GM18505 (cell line): ENCODE results near the gene ATOSA.

Experiments used
- ATAC-seq: cut with Tn5 transposase; IDR thresholded peaks from one replicate; pipeline ENCODE4 v1.9.1; 2021; ENCODE audit not compliant: unreplicated experiment
- POLR2A ChIP-seq: IDR thresholded peaks from 4 replicates; pipeline ENCODE4 v1.6.1; 2011; ENCODE audit warnings: borderline replicate concordance; ENCODE audit not compliant: insufficient read depth, insufficient read length; ENCODE audit errors: extremely low read depth

The ATOSA gene

DNA sequence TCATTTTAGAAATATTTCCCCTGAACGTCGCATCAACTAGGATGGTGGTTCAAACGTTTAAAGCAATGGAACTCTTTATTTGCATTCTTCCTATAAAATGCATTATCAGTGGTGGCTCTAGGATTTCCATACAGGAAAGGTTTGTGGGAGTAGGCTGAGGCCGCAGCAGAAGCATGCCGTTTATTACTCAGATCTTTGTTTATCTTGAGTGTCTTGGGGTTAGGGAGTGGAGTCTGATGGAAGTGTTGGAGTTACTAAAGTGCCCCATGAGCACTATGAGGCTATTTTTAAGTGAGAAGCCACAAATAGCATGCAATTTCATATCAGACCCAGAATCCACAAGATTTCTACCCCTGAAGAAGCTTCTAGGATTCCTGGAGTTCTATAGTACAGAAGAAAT, 26.2 kb downstream of the ATOSA start:
- ATAC-seq = no peak
- TF ChIP-seq POLR2A = no peak

DNA sequence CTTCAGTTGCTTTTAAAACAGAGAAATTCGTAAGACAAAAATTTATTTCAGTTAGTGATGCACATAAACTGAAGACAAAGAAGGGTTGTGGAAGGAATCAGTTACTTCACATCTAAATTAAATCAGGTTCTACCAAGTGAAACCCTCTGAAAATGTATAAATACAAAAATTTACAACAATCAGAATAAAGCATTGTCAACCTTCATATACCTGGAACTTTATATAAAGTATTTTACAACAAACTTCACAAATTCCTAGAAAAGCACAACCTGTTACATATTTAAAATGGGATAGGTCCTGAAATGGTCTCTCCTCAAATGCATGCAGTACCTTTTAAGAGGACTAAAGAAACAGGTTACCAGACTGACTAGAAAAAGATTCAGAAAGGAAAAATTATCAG, 26.9 kb downstream of the ATOSA start:
- no peak for TF ChIP-seq POLR2A
- ATAC-seq = no peak

DNA sequence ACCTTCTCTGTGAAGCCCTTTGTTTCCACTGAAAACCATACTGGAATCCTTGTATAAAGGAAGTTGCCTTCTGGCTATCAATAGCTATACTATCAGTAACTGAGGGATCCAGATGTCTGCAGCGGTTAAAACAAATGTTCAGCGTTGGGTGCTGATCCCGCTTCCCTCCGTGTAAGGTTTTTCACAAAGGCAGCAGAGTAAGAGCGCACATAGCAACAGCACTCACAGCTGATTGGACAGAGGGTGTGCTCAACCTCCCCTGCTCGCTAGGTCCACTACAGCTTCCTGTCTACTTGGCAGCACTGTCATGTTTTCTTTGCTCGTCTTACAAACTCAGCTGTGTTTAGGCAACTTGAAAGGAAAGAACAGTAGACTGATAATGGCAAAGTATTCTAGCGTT, 27.3 kb downstream of the ATOSA start:
- ATAC-seq = no peak
- no peak for TF ChIP-seq POLR2A

DNA sequence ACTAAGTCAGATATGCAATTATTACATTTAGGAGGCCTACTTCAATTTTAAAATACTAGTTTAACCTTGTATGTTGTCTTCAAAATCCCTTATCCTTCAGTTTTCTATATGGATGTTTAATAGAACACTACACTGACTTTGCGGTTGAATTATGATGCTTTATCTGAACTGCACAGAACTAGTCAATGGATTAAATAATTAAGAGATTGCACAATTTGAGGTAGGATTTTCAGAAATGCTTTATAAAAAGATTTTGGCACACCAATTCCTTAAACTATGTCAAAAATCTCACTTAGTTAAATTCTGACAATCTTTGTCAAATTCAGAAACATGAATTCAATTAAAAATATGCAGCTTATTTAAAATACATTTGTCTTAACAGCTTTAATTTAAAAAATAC, 28.1 kb downstream of the ATOSA start:
- no peak for TF ChIP-seq POLR2A
- no peak for ATAC-seq

DNA sequence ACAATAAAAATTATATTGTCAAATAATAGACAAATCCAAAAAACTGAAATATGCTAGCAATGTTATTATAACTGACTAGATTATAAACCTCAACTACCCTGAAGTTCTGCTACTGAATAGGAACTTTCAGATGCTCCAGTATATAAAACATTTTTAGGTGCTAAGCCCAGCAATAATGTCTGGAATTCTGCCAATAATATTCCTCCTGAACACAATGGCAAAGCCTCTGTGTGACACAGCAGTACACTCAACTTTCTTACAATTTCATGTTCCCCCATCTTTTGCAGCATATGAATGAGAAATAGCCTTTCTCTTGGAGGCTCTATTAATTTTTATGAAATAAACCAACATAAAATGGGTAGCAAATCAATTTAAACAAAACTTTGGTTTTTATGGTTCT, 29.5 kb downstream of the ATOSA start:
- no peak for ATAC-seq

DNA sequence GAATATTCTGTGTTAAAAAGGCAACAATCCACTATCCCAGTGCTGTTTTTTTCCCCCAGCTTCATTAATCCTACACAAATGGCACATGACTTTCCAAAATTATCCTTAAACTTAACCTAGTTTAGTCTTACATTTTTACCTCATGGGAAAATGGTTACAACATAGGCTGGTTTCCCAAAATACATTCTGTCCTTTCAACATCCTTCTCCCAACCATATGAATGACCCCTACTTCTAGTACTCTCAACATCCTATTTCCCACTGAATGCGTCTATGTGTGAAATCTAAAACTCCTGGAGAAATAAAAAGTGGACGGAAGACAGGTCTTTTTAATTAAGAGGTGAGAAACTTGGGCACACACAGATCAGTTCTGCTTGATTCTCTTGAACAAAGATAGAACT, 33.3 kb downstream of the ATOSA start:
- ATAC-seq = no peak
- TF ChIP-seq POLR2A = no peak

More for the DNA sequence above, 29.5 kb downstream of the ATOSA start:
- TF ChIP-seq POLR2A = no peak

DNA sequence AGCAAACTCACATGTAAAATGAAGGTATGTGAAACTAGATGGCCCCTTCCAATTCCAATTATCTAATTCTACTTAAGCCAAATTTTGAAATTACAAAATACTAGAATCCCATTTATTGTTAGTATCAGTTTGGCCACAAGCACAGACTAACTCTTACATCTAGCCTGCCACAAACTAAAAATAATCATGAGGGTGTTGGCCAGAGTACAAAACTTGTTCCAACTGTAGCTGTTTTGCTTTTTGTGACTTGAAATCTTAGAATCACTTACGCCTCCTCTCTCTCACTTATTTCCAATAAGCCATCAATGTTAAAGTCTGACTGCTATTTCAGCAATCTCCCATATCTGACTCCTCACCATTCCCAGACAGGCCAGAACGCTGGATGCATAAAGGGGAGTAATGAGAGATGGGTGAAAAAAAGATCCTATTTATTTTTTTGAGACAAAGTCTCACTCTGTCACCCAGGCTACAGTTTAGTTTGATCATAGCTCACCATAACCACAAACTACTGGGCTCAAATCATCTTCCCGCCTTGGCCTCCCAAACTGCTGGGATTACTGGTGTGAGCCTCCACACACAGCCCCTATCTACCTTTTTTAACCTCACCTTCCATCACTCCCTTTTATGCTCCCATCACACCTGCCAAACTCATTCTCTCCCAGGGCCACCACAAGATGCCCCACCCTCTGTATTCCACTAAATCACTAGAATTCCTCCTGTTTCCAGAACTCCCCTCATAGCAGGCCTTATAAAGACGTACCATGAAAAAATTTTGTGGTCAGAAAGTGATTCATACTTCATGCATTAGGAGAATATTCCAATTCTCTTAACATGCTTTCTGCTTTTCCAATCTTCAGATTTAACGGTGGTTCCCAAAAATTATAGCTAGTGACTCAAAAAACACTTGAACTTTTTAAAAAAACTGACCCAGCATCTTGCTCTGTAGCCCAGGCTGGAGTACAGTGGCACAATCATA, 36.5 kb downstream of the ATOSA start:
- no peak for ATAC-seq
- no peak for TF ChIP-seq POLR2A

DNA sequence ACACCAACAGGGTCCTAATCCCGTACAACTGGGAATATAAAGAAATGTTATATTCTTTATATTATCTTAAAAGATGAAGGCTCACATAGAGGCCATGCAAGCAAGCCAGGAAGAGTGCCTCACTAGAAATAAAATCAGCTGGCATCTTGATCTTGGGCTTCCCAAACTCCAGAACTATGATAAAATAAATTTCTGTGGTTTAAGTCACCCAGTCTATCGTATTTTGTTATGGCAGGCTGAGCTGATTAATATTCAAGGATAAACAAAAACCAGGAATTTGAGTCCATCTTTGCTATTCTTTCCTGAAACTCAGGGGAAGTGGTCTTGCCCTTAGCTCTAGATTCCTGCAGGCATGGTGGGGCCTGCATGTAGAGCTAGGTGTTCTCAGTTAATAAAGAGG, 42.7 kb downstream of the ATOSA start:
- no peak for TF ChIP-seq POLR2A
- ATAC-seq = no peak

DNA sequence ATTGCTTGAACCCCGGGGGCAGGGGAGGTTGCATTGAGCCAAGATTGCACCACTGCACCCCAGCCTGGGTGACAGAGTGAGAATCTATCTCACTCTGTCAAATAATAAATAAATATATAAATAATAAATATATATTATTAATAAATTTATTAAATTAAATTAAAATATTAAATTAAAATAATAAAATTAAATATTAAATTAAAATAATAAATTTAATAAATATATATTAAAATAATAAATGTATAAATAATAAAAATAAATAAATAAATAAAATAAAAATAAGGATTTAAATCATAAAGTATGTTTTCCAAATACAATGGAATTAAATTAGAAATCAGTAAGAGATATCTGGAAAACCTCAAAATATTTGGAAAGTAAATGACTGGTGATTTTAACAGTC, 43.3 kb downstream of the ATOSA start:
- ATAC-seq = no peak

More for the DNA sequence above, 43.3 kb downstream of the ATOSA start:
- TF ChIP-seq POLR2A = no peak
